ENCODE measurements around the gene BBX.

The BBX gene
- 135 to 157 reads per million in 2 donors for total RNA-seq

GRCh38 chr3:107522510-107523288 lies at the start of gene BBX:
BBX (plus strand) TSS chr3:107522962; CDS start chr3:107710461, 187,499 bp downstream.
- DNase-seq, result peak; percentile 75 to 98 (median 86)

DNA sequence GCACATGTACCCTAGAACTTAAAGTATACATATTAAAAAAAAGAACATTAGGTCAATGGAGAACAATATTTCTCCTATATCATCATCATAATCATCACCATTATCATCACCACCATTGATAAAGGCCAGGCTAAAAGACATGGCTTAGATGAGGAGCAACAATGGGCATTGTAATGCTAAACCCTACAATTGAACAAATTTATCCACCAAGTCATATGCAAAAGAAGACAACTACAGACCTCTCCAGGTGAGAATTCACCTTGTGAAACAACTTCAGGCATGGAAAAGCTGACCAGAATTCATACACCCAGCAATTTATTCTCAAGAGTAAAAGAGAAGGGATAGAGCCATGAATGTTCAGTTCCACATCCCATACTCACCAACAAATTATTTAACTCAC lies 46.3 kb upstream of the BBX start:
- DNase-seq, result no peak

GRCh38 chr3:107487490-107487889 lies 35.3 kb upstream of the BBX start:
- DNase-seq, result no peak

- no peak for DNase-seq
These were observed 33.8 kb upstream of the BBX start for GRCh38 chr3:107488942-107489341.

GRCh38 chr3:107493134-107493533 lies 29.6 kb upstream of the BBX start:
- no peak for DNase-seq

DNA sequence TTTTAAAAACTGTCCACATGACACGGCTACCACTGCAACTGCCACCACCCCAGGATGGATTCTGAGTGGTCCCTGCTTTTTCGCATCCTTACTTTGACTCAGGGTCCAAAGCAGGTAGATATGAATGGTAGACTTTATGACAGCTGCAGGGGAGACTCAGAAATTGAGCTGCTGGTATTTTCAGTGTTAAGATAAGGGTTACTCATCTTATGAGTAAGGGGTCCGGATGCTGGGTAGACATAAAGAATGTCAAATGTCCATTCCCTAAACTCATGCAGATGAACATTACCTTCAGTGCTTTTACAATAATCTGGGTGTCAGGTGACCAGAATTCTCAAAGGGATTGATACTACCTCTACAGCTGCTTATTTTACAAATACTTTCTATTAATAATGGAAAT lies 25.9 kb upstream of the BBX start:
- no peak for DNase-seq

GRCh38 chr3:107498646-107499045 lies 24.1 kb upstream of the BBX start:
- no peak for DNase-seq

- DNase-seq, result no peak
These were observed 16.3 kb upstream of the BBX start for GRCh38 chr3:107506458-107506857.

DNA sequence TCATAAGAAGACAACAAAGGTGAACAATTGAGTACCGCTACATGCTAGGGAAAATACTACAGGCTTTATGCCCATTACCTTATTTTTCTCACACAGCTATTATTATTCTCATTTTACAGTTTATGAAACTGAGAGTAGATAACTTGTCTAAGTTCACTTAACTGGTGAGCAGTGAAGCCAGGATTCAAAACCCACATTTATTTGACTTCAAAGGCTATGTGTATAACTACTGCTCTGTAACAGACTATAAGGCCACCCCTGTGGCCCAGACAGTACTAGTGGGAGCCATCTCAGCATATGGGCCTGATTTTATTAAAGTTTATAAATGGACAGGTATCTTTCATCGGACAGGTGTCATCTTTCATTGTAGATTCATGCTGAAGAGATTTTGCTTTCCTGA lies 14.4 kb upstream of the BBX start:
- DNase-seq, result no peak

DNA sequence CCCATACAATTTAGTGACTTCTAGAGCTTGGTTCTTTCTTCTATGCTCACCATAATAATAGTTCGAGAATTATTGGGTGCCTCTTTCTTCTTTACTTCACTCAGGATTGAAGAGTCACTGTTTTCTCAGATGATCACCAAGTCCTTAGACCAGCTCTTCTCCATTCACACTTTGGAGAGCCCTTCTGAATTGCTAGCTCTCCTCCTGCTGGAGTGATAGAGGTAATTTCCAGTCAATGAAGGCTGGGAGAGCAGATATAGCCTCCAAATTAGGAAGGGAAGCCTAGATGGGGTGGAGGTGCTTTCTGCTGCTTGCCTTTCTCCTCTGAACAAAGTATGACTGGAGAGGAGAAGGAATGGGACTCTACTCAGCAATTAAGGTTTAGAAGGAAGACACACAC lies 10.7 kb upstream of the BBX start:
- no peak for DNase-seq

GRCh38 chr3:107514453-107514852 lies 8.3 kb upstream of the BBX start:
- DNase-seq, result no peak

- no peak for DNase-seq
These were observed 6.3 kb upstream of the BBX start for GRCh38 chr3:107516475-107516874.

GRCh38 chr3:107520535-107520934 lies 2.2 kb upstream of the BBX start:
- DNase-seq, result no peak

- no peak for DNase-seq
These were observed 1.2 kb upstream of the BBX start for GRCh38 chr3:107521469-107522059.

- peak in 2 of 5 experiments; percentile 29 to 55 for DNase-seq
These were observed 452 bp downstream of the BBX start for GRCh38 chr3:107523289-107523538.

GRCh38 chr3:107523539-107524325 lies 970 bp downstream of the BBX start:
- DNase-seq, result peak in 4 of 5 experiments; percentile 21 to 69 (median 38)

- DNase-seq, result peak in 2 of 5 experiments; percentile 28 to 54
These were observed 1.6 kb downstream of the BBX start for GRCh38 chr3:107524326-107524840.

DNA sequence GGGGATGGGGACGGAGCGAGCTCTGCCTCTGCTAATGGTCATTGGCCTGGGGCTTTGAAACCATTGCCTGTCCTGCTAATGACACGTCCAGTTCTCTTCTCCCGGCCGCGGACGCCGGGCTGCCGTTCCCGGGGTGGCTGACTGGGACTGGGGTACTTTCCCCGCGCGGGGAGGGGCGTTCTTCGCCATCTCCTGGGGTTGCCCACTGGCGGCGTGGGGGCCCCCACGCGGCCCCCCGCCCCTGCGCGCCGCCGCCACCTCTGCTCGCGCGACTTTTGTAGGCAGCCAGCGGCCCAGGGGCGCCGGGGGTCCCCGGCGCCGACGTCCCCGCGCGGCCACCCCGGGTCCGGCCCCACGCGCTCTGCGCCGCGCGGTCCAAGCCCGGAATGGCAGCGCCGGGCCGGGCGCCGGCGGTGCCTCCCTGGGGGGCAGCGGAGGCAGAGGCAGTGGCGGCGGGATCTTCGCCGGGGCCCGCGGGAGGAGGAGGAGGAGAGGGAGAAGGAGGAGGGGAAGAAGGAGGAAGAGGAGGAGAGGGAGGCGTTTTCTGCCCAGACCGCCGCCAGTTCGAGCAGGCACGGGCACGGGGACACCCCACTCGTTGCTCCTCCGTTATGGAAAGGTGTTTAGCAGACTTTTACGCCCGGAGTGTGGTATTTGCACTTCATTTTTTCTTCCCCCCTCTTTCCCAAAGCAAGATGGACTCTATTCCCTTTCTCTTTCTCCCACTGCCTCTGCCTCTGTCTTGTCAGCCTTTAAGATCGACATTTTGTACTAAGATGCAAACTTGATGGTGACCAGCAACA lies 2.3 kb downstream of the BBX start:
- peak; percentile 10 to 48 (median 40) for DNase-seq

- peak in 2 of 5 experiments; percentile 1 to 3 for DNase-seq
These were observed 3.0 kb downstream of the BBX start for GRCh38 chr3:107525644-107526305.

DNA sequence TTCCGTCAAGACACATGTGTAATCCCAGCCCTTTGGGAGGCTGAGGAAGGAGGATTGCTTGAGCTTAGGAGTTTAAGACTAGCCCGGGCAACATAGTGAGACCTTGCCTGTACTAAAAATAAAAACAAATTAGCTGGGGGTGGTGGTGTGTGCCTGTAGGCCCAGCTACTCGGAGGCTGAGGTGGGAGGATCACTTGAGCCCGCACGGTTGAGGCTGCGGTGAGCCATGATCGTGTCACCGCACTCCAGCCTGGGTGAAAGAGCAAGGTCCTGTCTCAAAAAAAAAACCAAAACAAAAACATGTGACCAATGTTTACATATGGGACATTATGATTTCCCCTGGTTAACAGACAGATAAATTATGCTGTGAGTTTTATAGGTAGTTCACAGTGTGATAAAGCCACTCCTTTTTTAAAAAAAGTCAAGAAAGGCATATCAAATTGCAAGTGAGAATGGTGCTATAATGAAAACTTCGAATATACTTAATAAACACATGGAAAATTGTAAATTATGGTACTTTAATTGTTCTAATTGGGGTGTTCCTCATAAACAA lies 9.2 kb downstream of the BBX start:
- DNase-seq, result no peak

DNA sequence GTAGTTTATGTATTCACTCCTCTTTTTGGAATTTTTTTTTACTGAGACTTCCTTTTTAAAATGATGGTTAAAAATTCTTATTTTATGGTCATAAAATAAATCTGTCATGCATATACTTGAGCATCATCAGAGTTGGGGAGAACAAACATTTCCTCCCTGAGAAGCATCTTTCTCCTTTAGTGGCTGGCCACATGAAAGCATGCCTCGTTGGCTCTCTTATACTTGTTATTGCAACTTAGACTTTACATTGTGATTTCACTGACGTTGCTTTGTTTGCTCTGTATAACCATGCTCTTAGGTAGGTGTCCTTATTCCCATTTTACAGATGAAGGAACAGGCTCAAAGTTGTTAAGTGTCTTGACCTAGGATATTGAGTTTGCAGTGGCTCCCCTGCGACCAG lies 18.1 kb downstream of the BBX start:
- DNase-seq, result no peak

- DNase-seq, result no peak
These were observed 19.9 kb downstream of the BBX start for GRCh38 chr3:107542665-107543064.
